HFFc6 (cell line): ENCODE data around the gene CTU2. TPM values are rescaled to one million over a fixed set of nuclear protein-coding genes. Genes with fewer than 3 reads are reported as not detected.

ENCODE experiments used
- DNase-seq: peaks from one replicate; pipeline ENCODE4 v3.0.0-alpha.2; 2018
- H3K27ac Mint-ChIP-seq: 2 replicates; pipeline ENCODE4 v1.8.0; 2020; ENCODE audit warnings: mild to moderate bottlenecking, mixed read lengths
- H3K27me3 Mint-ChIP-seq: 2 replicates; pipeline ENCODE4 v1.8.0; 2021; ENCODE audit warnings: mild to moderate bottlenecking, moderate library complexity, mixed read lengths; ENCODE audit not compliant: insufficient read depth
- H3K36me3 Mint-ChIP-seq: 2 replicates; pipeline ENCODE4 v1.8.0; 2021; ENCODE audit warnings: low read depth, mixed read lengths
- H3K4me1 Mint-ChIP-seq: 2 replicates; pipeline ENCODE4 v1.8.0; 2020; ENCODE audit warnings: low read depth, mixed read lengths
- H3K4me3 Mint-ChIP-seq: 2 replicates; pipeline ENCODE4 v1.8.0; 2020; ENCODE audit warnings: mild to moderate bottlenecking, moderate library complexity, mixed read lengths
- H3K9me3 Mint-ChIP-seq: 2 replicates; pipeline ENCODE4 v1.8.0; 2020; ENCODE audit warnings: mild to moderate bottlenecking, mixed read lengths
- CTCF ChIP-seq: fragments of 200-600 bp; sonication (generic); IDR thresholded peaks from 2 replicates; pipeline ENCODE4 v1.5.0; 2021; ENCODE audit warnings: antibody characterized with exemption, mild to moderate bottlenecking
- total RNA-seq, 6 experiments: library from RNA; stranded (reverse); fragmentation: NEBNext Ultra II Directional; extraction: Animal tissue kit (Norgen Biotek cat#: 25700); gene quantifications; 2 replicates in 1 of 6; 3 replicates in 5 of 6; pipeline ENCODE4 v1.2.3, GENCODE V29; 2021

CTU2 gene
- total RNA-seq, 6 experiments from 2014 or later: 26.2 to 37.0 (median 33.2) TPM

GRCh38 chr16:88677721-88678120, 28.6 kb upstream of the CTU2 start:
- Mint-ChIP-seq H3K4me1 (0 out of 2 replicates have a peak, but pooled peaks cover 8% of the 10 kb centered on the region), H3K27me3 (peaks cover 9% of the 10 kb centered on the region; the same call in 1 of the 2 replicates), H3K36me3 (no peaks in the 10 kb centered on the region), H3K27ac (no peak overlapping the region), H3K9me3 (no peaks in the 10 kb centered on the region), H3K4me3 (no peak overlapping the region)
- TF ChIP-seq CTCF: no peak
- no peak for DNase-seq

DNA sequence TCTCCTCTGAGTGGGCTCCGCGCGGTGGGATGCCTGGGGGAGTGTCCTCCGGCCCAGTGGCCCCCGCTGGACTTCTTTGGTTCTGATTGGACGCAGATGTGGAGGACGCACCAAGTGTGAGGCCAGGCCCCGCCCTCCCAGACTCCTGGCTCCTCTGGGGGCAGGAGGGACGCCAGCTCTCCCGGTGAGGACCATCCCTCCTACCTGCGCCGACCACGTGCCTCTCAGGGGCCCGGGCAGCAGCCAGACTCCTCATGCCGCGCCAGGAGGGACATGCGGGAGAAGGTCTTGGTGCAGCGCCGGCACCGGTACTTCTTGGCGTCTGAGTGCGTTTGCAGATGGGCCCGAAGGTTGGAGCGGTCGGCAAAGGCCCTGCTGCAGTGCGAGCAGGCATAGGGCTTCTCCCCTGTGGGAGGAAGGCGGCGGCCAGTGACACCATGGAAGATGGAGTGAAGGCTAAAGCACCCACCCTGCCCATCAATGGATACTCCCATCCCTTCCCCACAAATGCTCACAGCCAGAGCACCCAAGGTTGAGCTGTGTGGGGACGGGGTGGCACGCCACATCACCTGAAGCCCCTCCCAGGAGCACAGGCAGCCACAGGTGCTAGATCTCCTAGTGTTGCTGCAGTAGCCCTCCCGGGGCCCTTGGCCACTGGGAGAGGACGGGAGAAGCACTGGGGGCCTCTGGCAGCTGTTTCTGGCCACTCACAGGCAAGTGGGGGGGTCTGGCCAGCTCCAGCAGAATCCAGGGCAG, 27.9 kb upstream of the CTU2 start:
- H3K27ac Mint-ChIP-seq: no peak overlapping the region
- H3K4me3 Mint-ChIP-seq: no peak overlapping the region
- H3K36me3 Mint-ChIP-seq: no peaks in the 10 kb centered on the region
- H3K27me3 Mint-ChIP-seq: peaks cover 9% of the 10 kb centered on the region; the same call in 1 of the 2 replicates
- DNase-seq: no peak
- no peak for TF ChIP-seq CTCF
- 0 out of 2 replicates have a peak, but pooled peaks cover 8% of the 10 kb centered on the region for H3K4me1 Mint-ChIP-seq
- H3K9me3 Mint-ChIP-seq: no peaks in the 10 kb centered on the region

- TF ChIP-seq CTCF: no peak
- no peak overlapping the region for H3K4me3 Mint-ChIP-seq
- peaks cover 20% of the 10 kb centered on the region for H3K27me3 Mint-ChIP-seq
- H3K4me1 Mint-ChIP-seq: 0 out of 2 replicates have a peak, but pooled peaks cover 16% of the 10 kb centered on the region
- H3K9me3 Mint-ChIP-seq: no peaks in the 10 kb centered on the region
- no peaks in the 10 kb centered on the region for H3K36me3 Mint-ChIP-seq
- DNase-seq: no peak
- no peak overlapping the region for H3K27ac Mint-ChIP-seq
Observed at GRCh38 chr16:88680554-88681083, 25.7 kb upstream of the CTU2 start.

- Mint-ChIP-seq H3K9me3 (no peaks in the 10 kb centered on the region), H3K4me3 (no peak overlapping the region), H3K36me3 (no peaks in the 10 kb centered on the region), H3K27me3 (peaks cover 20% of the 10 kb centered on the region), H3K4me1 (0 out of 2 replicates have a peak, but pooled peaks cover 16% of the 10 kb centered on the region), H3K27ac (no peak overlapping the region)
- DNase-seq: no peak
- peak; percentile 62 for TF ChIP-seq CTCF
Observed at GRCh38 chr16:88681084-88681680, 25.1 kb upstream of the CTU2 start.

GRCh38 chr16:88681709-88682451, 24.4 kb upstream of the CTU2 start:
- DNase-seq: no peak
- H3K36me3 Mint-ChIP-seq: no peaks in the 10 kb centered on the region
- H3K4me1 Mint-ChIP-seq: 0 out of 2 replicates have a peak, but pooled peaks cover 16% of the 10 kb centered on the region
- no peaks in the 10 kb centered on the region for H3K9me3 Mint-ChIP-seq
- peaks cover 19% of the 10 kb centered on the region for H3K27me3 Mint-ChIP-seq
- no peak overlapping the region for H3K27ac Mint-ChIP-seq
- no peak overlapping the region for H3K4me3 Mint-ChIP-seq
- no peak for TF ChIP-seq CTCF
